A549 treated with AZD9567 at 1 μM for 4 hours (cell line): ENCODE data around the gene ZNF808. TPM values are rescaled to one million over a fixed set of nuclear protein-coding genes. Genes with fewer than 3 reads are reported as not detected.

ENCODE experiments used
- total RNA-seq: library from RNA; stranded (reverse); fragments of 200-300 nt; extraction: Qiagen RNA extraction; gene quantifications from 5 replicates; pipeline ENCODE4 v1.2.3, GENCODE V29; 2022; ENCODE audit not compliant: insufficient read depth

The ZNF808 gene
- 0.01 to 0.17 TPM (median 0.07 TPM) in 4 of 5 replicates, not detected in the other for total RNA-seq

GRCh38 chr19:52527134-52527955 lies at the start of gene ZNF808:
Gene ZNF808 (plus strand): TSS chr19:52527668. CDS start chr19:52543285, 15,617 bp downstream.

GRCh38 chr19:52570000-52570861 lies 42.8 kb downstream of the ZNF808 start, which contains the start of gene ZNF701:
Gene ZNF701 (plus strand): TSS chr19:52570287. CDS start chr19:52574148, 3,861 bp downstream.

Other genes with a start within 250 kb of the ZNF808 start
- gene ZNF480, start 230.5 kb upstream of the ZNF808 start, total RNA-seq = 9.9 to 18.1 TPM (median 17.2 TPM) in 5 replicates
- 0.12 TPM in 1 of 5 replicates, not detected in the others for gene ZNF610, start 191.4 kb upstream of the ZNF808 start, total RNA-seq
- 0.53 to 1.2 TPM (median 0.97 TPM) in 4 of 5 replicates, not detected in the other for gene ZNF880, start 157.7 kb upstream of the ZNF808 start, total RNA-seq
- gene ZNF528, start 129.8 kb upstream of the ZNF808 start, total RNA-seq = 0.10 to 0.30 TPM (median 0.26 TPM) in 3 of 5 replicates, not detected in the others
- not detected in 5 replicates for gene ZNF534, start 98.5 kb upstream of the ZNF808 start, total RNA-seq
- not detected in 5 replicates for gene ZNF578, start 74.1 kb upstream of the ZNF808 start, total RNA-seq
- 0.13 to 0.28 TPM (median 0.23 TPM) in 4 of 5 replicates, not detected in the other for gene ZNF701, start 42.6 kb downstream of the ZNF808 start, total RNA-seq
- gene ZNF83, start 110.7 kb downstream of the ZNF808 start, total RNA-seq = 0.06 to 0.13 TPM (median 0.08 TPM) in 4 of 5 replicates, not detected in the other
- 2.5 to 8.6 TPM (median 2.8 TPM) in 5 replicates for gene ZNF611, start 207.4 kb downstream of the ZNF808 start, total RNA-seq